Neutrophil (primary cell): ENCODE results near the gene SCAMP2.

Source experiments
- H3K27ac ChIP-seq: fragments of 200-600 bp; sonication (generic); 2 replicates; pipeline ENCODE4 v1.5.1; 2016; ENCODE audit warnings: mild to moderate bottlenecking, moderate library complexity
- H3K27me3 ChIP-seq: fragments of 200-600 bp; sonication (generic); 2 replicates; pipeline ENCODE4 v1.6.0; 2016; ENCODE audit warnings: mild to moderate bottlenecking
- H3K36me3 ChIP-seq: fragments of 200-600 bp; sonication (generic); 2 replicates; pipeline ENCODE4 v1.5.1; 2017
- H3K4me1 ChIP-seq, 2 experiments: fragments of 200-600 bp in 1 of 2; sonication (generic) in 1 of 2; 1 replicate in 1 of 2; 2 replicates in 1 of 2; pipeline versions ENCODE4 v1.5.1 to v1.6.1; 2013 to 2016; ENCODE audit warnings: low read depth in 1 of 2, low read length in 1 of 2, mild to moderate bottlenecking in 1 of 2, moderate library complexity in 1 of 2; ENCODE audit not compliant: control insufficient read depth in 1 of 2, insufficient read depth in 1 of 2
- H3K4me3 ChIP-seq, 2 experiments: fragments of 200-600 bp in 1 of 2; sonication (generic) in 1 of 2; 1 replicate in 1 of 2; 2 replicates in 1 of 2; pipeline ENCODE4 v1.5.1; 2013 to 2016; ENCODE audit warnings: low read depth in 1 of 2, low read length in 1 of 2, mild to moderate bottlenecking in 1 of 2, moderate library complexity in 1 of 2
- H3K9me3 ChIP-seq: fragments of 200-600 bp; sonication (generic); 2 replicates; pipeline ENCODE4 v1.5.1; 2016
- TF ChIP-seq, protein P1 (sequence below): fragments of 200-600 bp; sonication (generic); IDR thresholded peaks from 2 replicates; pipeline ENCODE4 v1.5.1; 2016; ENCODE audit warnings: antibody characterized with exemption

The SCAMP2 gene

DNA sequence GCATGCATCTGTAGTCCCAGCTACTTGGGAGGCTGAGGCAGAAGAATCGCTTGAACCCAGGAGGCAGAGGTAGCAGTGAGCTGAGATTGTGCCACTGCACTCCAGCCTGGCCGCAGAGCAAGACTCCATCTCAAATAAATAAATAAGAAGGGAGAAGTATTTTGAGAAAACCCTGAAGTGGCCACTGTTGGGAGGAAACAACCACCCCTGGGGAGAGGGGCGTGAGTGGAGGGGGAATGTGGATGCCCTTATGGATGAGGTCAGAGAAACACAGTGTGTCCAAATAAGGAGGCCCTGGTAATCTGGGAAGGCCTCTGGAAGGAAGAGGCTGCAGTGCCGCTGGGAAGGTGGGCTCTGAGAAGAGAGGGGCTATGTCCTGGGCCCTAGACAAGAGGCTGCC is 50.9 kb downstream of the SCAMP2 start:
- H3K27ac ChIP-seq, result no peak overlapping the region
- no peaks in the 10 kb centered on the region for H3K9me3 ChIP-seq
- no peaks in the 10 kb centered on the region for H3K4me1 ChIP-seq
- no peak overlapping the region for H3K4me3 ChIP-seq
- TF ChIP-seq, protein P1, sequence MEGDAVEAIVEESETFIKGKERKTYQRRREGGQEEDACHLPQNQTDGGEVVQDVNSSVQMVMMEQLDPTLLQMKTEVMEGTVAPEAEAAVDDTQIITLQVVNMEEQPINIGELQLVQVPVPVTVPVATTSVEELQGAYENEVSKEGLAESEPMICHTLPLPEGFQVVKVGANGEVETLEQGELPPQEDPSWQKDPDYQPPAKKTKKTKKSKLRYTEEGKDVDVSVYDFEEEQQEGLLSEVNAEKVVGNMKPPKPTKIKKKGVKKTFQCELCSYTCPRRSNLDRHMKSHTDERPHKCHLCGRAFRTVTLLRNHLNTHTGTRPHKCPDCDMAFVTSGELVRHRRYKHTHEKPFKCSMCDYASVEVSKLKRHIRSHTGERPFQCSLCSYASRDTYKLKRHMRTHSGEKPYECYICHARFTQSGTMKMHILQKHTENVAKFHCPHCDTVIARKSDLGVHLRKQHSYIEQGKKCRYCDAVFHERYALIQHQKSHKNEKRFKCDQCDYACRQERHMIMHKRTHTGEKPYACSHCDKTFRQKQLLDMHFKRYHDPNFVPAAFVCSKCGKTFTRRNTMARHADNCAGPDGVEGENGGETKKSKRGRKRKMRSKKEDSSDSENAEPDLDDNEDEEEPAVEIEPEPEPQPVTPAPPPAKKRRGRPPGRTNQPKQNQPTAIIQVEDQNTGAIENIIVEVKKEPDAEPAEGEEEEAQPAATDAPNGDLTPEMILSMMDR, result no peak
- H3K27me3 ChIP-seq, result peaks cover 51% of the 10 kb centered on the region
- no peaks in the 10 kb centered on the region for H3K36me3 ChIP-seq

DNA sequence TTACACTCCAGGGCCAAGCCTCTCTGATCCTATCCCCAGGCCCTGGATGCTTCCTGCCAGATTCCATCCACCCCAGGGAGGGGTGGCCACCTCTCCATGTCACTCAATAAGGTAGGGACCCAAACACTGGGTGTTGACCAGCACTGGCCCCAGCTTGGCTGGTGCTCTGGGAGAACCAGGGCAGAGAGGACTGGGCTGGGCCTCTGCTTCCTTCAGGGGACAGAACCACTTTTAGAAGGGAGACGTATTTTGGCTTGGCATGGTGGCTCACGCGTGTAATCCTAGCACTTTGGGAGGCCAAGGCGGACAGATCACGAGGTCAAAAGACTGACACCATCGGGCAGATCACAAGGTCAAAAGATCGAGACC is 51.4 kb downstream of the SCAMP2 start:
- TF ChIP-seq, protein P1, result no peak
- Histone ChIP-seq H3K9me3 (no peaks in the 10 kb centered on the region), H3K4me1 (no peaks in the 10 kb centered on the region), H3K27ac (no peak overlapping the region), H3K27me3 (peaks cover 48% of the 10 kb centered on the region), H3K36me3 (no peaks in the 10 kb centered on the region), H3K4me3 (no peak overlapping the region)

DNA sequence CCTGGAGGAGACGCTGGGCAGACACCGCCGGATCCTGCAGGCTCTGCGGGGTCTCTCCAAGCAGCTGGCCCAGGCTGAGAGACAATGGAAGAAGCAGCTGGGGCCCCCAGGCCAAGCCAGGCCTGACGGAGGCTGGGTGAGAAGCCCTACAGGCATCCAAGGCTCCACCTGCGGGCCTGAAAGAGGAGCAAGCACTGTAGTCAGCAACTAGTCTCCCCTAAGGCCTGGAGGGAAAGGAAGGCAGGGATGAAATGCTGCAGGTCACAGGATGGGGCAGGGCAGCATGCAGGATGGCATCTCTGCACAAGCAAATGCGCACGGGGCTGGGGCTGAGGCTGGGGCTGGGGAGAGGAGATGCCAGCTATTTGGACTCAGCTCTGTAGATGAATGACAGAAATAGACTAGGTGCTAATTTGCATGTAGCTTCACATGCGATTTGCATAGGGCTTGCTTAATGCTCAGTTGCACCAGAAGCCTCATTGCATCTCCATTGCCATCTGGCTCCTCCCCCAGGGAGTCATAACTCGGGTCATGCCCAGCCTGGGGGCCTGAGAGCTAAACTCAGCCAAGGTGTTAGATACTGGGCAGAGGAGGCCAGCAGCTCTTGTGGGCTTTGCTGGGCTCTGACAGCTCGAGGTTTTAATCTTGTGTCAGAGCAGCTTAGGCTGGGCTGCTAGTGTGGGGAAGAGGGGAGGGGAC is 51.9 kb downstream of the SCAMP2 start:
- H3K9me3 ChIP-seq, result no peaks in the 10 kb centered on the region
- no peak overlapping the region for H3K4me3 ChIP-seq
- H3K36me3 ChIP-seq, result no peaks in the 10 kb centered on the region
- TF ChIP-seq, protein P1, result no peak
- no peak overlapping the region for H3K27ac ChIP-seq
- H3K4me1 ChIP-seq, result no peaks in the 10 kb centered on the region
- peaks cover 42% of the 10 kb centered on the region for H3K27me3 ChIP-seq

DNA sequence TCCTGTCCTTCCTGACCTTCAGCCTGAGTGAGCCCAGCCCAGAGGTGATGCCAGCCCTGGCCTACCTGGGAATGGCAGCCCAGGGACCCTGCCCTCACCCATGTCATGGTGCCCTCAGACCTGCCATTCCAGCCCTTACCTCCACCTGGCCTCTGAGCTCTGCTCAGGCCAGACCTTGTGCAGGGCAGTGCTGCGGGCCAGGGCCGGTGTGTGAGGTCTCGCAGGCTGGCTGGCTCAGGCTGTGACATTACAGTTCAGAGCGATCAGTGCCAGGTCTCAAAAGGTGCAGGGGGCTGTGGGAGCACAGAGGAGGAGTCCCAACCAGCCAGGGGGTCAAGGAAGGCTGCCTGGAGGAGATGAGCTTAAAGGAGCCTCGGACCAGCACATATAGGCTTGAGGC is 53.1 kb downstream of the SCAMP2 start:
- no peaks in the 10 kb centered on the region for H3K9me3 ChIP-seq
- peaks cover 31% of the 10 kb centered on the region for H3K27me3 ChIP-seq
- no peaks in the 10 kb centered on the region for H3K36me3 ChIP-seq
- H3K27ac ChIP-seq, result no peak overlapping the region
- TF ChIP-seq, protein P1, result no peak
- no peaks in the 10 kb centered on the region for H3K4me1 ChIP-seq
- no peak overlapping the region for H3K4me3 ChIP-seq

DNA sequence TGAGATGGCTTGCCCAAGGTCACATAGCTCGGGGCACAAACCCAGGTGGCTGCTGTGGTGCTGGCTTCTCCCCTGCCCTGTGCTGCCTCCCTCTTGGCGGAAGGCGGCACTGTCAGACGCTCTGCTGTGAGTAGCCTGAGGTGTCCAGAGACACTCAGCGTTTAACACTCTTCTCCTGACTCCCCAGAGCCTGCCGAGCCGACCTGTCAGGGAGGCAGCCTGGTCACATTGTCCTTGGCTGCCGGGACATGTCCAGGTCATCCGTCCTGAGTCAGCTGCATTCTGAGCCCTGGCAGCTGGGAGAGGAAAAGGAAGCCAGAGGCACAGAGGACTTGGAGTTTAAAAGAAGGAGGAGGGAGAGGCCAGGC is 55.8 kb downstream of the SCAMP2 start:
- TF ChIP-seq, protein P1, result no peak
- Histone ChIP-seq H3K27me3 (peaks cover 23% of the 10 kb centered on the region), H3K36me3 (no peaks in the 10 kb centered on the region), H3K9me3 (no peaks in the 10 kb centered on the region), H3K4me3 (no peak overlapping the region), H3K27ac (no peak overlapping the region), H3K4me1 (no peaks in the 10 kb centered on the region)
